ENCODE results near the gene CCDC85A.

DNA sequence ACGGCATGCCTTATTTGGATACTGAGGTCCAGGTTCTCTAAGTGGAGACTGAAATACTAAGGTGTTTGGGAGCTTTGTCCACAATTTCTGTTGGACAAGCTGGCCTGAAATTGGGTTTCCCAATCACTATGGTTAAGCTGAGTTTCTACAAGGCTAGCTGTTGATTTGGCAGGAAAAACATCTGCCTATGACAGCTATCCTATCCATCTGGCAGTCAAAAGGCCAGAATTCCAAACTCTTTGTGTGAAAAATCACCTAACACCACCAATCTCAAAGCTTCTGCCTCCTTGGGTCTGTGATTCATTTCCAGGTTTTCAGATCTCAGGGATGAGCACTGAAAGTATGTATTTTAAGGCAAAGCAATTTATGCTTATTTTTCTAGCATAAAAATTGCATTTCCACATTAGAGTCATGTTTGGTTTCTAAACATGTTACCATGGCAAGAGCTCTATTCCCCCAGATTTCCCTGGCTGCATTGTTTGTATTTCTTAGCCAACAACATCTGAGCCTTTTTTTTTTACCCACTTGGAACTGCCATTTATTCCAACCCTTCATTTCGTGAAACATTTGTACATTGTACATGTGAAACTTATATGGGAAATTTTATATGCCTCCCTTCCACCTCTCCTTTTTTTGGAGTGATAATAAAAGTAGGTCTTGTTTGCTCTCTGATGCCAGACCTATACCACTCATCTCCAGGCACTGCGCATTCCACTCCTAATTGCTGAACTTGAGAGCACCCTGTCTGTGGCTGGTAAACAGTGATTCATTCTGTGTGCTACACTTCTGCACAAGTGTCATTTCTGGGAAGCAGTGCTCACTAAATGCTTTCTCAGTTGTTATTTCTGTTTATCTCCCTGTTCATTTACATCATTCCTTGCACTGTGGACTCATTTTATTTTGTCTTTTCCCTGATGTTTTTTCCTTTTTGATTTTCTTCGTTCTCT, 15.9 kb upstream of the CCDC85A start:
- TF ChIP-seq POLR2A (IDR thresholded peaks at IDR 0.05; ENCODE audit: borderline replicate concordance, extremely low read depth, insufficient read depth, insufficient read length) (no peak), RAD21 (IDR thresholded peaks at IDR 0.05; ENCODE audit: low read depth) (no peak), TCF7L2 (IDR thresholded peaks at IDR 0.05; ENCODE audit: borderline replicate concordance, extremely low read depth, insufficient read depth, insufficient read length) (no peak), YY1 (IDR thresholded peaks at IDR 0.05; ENCODE audit: extremely low read depth, insufficient replicate concordance, low read depth, low read length) (no peak)
- TF ChIP-seq, protein P1, sequence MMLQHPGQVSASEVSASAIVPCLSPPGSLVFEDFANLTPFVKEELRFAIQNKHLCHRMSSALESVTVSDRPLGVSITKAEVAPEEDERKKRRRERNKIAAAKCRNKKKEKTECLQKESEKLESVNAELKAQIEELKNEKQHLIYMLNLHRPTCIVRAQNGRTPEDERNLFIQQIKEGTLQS (IDR thresholded peaks at IDR 0.05), result no peak

All from HCT116 (cell line).